ENCODE measurements around the gene RPS6KA2. TPM values are rescaled to one million over a fixed set of nuclear protein-coding genes. Genes with fewer than 3 reads are reported as not detected.

Gene RPS6KA2
- total and polyA plus RNA-seq, 2 donors (not counting 1 experiment from before 2014, with no cell fraction given) = 2.2 to 16.0 TPM

DNA sequence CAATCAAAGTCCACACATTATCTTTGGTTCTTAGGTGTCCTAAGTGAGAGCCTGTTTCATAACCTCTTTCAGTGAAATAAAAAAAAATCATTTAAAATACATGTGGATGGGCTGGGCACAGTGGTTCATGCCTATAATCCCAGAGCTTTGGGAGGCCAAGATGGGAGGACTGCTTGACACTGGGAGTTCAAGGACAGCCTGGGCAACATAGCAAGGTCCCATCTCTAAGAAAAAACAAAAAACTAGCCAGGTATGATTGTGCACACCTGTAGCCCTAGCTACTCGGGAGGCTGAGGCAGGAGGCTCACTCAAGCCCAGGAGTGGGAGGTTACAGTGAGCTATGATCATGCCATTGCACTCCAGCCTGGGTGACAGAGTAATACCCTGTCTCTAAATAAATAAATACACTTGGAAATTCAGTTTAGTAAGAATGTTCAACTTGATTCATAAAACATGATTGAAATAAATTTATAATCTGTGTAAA is 247.9 kb downstream of the RPS6KA2 start:
- TF ChIP-seq, protein P1, sequence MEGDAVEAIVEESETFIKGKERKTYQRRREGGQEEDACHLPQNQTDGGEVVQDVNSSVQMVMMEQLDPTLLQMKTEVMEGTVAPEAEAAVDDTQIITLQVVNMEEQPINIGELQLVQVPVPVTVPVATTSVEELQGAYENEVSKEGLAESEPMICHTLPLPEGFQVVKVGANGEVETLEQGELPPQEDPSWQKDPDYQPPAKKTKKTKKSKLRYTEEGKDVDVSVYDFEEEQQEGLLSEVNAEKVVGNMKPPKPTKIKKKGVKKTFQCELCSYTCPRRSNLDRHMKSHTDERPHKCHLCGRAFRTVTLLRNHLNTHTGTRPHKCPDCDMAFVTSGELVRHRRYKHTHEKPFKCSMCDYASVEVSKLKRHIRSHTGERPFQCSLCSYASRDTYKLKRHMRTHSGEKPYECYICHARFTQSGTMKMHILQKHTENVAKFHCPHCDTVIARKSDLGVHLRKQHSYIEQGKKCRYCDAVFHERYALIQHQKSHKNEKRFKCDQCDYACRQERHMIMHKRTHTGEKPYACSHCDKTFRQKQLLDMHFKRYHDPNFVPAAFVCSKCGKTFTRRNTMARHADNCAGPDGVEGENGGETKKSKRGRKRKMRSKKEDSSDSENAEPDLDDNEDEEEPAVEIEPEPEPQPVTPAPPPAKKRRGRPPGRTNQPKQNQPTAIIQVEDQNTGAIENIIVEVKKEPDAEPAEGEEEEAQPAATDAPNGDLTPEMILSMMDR (IDR thresholded peaks at IDR 0.05) = no peak
- TF ChIP-seq EZH2 (IDR thresholded peaks at IDR 0.05; ENCODE audit: borderline replicate concordance, insufficient read depth, low read depth, low read length, poor library complexity, severe bottlenecking) = no peak
- peaks cover 14% of the 10 kb centered on the region for H3K4me1 Mint-ChIP-seq
- ATAC-seq (ENCODE audit: low read depth) (no peak), DNase-seq (no peak)
- POLR2A ChIA-PET = interaction anchor here (0.7 kb wide), 1 partner anchor 93 kb away, joined by 3 read pairs; no protein-coding TSS in a partner anchor
- H3K27ac Mint-ChIP-seq = no peak overlapping the region
- H3K4me1 ChIP-seq (ENCODE audit: control insufficient read depth in 2 of 2, insufficient read depth in 2 of 2, low read length in 2 of 2) = peaks cover 7 to 11% of the 10 kb centered on the region in 2 donors
- no peak overlapping the region for H3K27ac ChIP-seq (ENCODE audit: low read length in 2 of 2)
- H3K9me3 ChIP-seq (ENCODE audit: control extremely low read depth in 1 of 3, control insufficient read depth in 2 of 3, insufficient read depth in 1 of 3, low read length in 2 of 3) = no peaks in the 10 kb centered on the region
- H3K4me2 ChIP-seq (replicated peaks; ENCODE audit: low read depth, low read length, poor library complexity, severe bottlenecking) = no peak overlapping the region
- H3K79me2 ChIP-seq (ENCODE audit: control insufficient read depth, insufficient read depth, low read length) = peaks cover 6% of the 10 kb centered on the region
- H3K27me3 ChIP-seq (replicated peaks in 1 of 4; ENCODE audit: control extremely low read depth in 1 of 4, control insufficient read depth in 3 of 4, insufficient read depth in 4 of 4, low read length in 3 of 4) = no peaks in the 10 kb centered on the region
- no peak overlapping the region for H3K4me3 Mint-ChIP-seq
- WGBS (ENCODE audit: insufficient coverage) = no CpG with 5 or more reads among the region's 1 CpG
- no peak overlapping the region for H3K4me3 ChIP-seq (ENCODE audit: control extremely low read depth in 1 of 5, extremely low read depth in 1 of 5, insufficient read depth in 1 of 5, low read depth in 2 of 5, low read length in 4 of 5)
- CTCF ChIA-PET = interaction anchor here (1.5 to 7.2 kb wide), 5 partner anchors 27 to 103 kb away, joined by 3 to 99 read pairs (median 3); no protein-coding TSS in a partner anchor
- no peak overlapping the region for H3K9ac ChIP-seq (ENCODE audit: low read length)
- no peak overlapping the region for H2AFZ ChIP-seq (ENCODE audit: insufficient read depth, low read depth, low read length, poor library complexity, severe bottlenecking)
- no peaks in the 10 kb centered on the region for H3K9me3 Mint-ChIP-seq (ENCODE audit: insufficient read depth)
- no peaks in the 10 kb centered on the region for H3K27me3 Mint-ChIP-seq
- intact Hi-C loops (cut with micrococcal nuclease) = no loop called here
- no peaks in the 10 kb centered on the region for H3K36me3 ChIP-seq (replicated peaks in 1 of 2; ENCODE audit: control extremely low read depth in 1 of 2, control insufficient read depth in 1 of 2, extremely low read depth in 1 of 2, insufficient read depth in 2 of 2, low read length in 1 of 2)
- H4K20me1 ChIP-seq (ENCODE audit: control insufficient read depth, insufficient read depth, low read length, poor library complexity, severe bottlenecking) = no peaks in the 10 kb centered on the region

DNA sequence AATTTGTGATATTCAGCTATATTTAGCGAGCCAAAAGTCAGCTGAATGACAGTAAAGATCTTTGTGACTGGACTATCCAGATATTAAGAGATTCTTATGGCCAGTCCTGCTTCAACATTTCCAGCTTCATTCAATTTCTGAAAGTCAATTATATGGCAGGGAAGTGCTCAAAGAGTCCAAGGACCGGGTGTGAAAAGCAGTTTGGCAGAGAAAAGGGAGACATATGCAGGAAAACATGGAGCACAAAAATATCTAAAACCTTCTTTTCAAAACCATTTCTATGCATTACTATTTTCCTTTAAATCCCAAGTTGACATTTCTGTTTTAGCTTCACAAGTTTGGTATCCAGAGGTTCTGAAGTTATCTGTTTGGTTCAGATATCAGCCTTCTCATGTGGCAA is 249.3 kb downstream of the RPS6KA2 start:
- H3K4me1 ChIP-seq (ENCODE audit: control insufficient read depth in 2 of 2, insufficient read depth in 2 of 2, low read length in 2 of 2) = peaks cover 4 to 7% of the 10 kb centered on the region in 2 donors
- no peak overlapping the region for H3K4me2 ChIP-seq (replicated peaks; ENCODE audit: low read depth, low read length, poor library complexity, severe bottlenecking)
- no peak overlapping the region for H3K9ac ChIP-seq (ENCODE audit: low read length)
- H3K27me3 ChIP-seq (replicated peaks in 1 of 4; ENCODE audit: control extremely low read depth in 1 of 4, control insufficient read depth in 3 of 4, insufficient read depth in 4 of 4, low read length in 3 of 4) = no peaks in the 10 kb centered on the region
- no peak for TF ChIP-seq EZH2 (IDR thresholded peaks at IDR 0.05; ENCODE audit: borderline replicate concordance, insufficient read depth, low read depth, low read length, poor library complexity, severe bottlenecking)
- TF ChIP-seq, protein P1 (IDR thresholded peaks at IDR 0.05) = no peak
- no peaks in the 10 kb centered on the region for H3K9me3 Mint-ChIP-seq (ENCODE audit: insufficient read depth)
- H3K4me3 ChIP-seq (ENCODE audit: control extremely low read depth in 1 of 5, extremely low read depth in 1 of 5, insufficient read depth in 1 of 5, low read depth in 2 of 5, low read length in 4 of 5) = no peak overlapping the region
- no CpG with 5 or more reads among the region's 2 CpGs for WGBS (ENCODE audit: insufficient coverage)
- peaks cover 6% of the 10 kb centered on the region for H3K79me2 ChIP-seq (ENCODE audit: control insufficient read depth, insufficient read depth, low read length)
- H3K9me3 ChIP-seq (ENCODE audit: control extremely low read depth in 1 of 3, control insufficient read depth in 2 of 3, insufficient read depth in 1 of 3, low read length in 2 of 3) = no peaks in the 10 kb centered on the region
- H3K27ac Mint-ChIP-seq = no peak overlapping the region
- peaks cover 10% of the 10 kb centered on the region for H3K4me1 Mint-ChIP-seq
- no peaks in the 10 kb centered on the region for H3K36me3 ChIP-seq (replicated peaks in 1 of 2; ENCODE audit: control extremely low read depth in 1 of 2, control insufficient read depth in 1 of 2, extremely low read depth in 1 of 2, insufficient read depth in 2 of 2, low read length in 1 of 2)
- ChIA-PET CTCF (interaction anchor here (2.6 to 7.2 kb wide), 3 partner anchors 23 to 102 kb away, joined by 12 to 99 read pairs (median 33); no protein-coding TSS in a partner anchor), POLR2A (no interaction called here)
- H3K27me3 Mint-ChIP-seq = no peaks in the 10 kb centered on the region
- intact Hi-C loops (cut with micrococcal nuclease) = no loop called here
- no peak overlapping the region for H2AFZ ChIP-seq (ENCODE audit: insufficient read depth, low read depth, low read length, poor library complexity, severe bottlenecking)
- H3K4me3 Mint-ChIP-seq = no peak overlapping the region
- no peak overlapping the region for H3K27ac ChIP-seq (ENCODE audit: low read length in 2 of 2)
- ATAC-seq (ENCODE audit: low read depth) = no peak
- no peaks in the 10 kb centered on the region for H4K20me1 ChIP-seq (ENCODE audit: control insufficient read depth, insufficient read depth, low read length, poor library complexity, severe bottlenecking)
- no peak for DNase-seq

All from B cell (primary cell).